HG03066 (cell line): Measurements from ENCODE around the gene RCOR1.
"Not testable (repeated sequence)": the region's sequence is repeated elsewhere in the genome, so short reads cannot be mapped to it uniquely, and the experiment has no call there.

Experiments
- ATAC-seq: cut with Tn5 transposase; IDR thresholded peaks from one replicate; pipeline ENCODE4 v1.9.1; 2021; ENCODE audit warnings: low read depth; ENCODE audit not compliant: unreplicated experiment

RCOR1 gene

DNA sequence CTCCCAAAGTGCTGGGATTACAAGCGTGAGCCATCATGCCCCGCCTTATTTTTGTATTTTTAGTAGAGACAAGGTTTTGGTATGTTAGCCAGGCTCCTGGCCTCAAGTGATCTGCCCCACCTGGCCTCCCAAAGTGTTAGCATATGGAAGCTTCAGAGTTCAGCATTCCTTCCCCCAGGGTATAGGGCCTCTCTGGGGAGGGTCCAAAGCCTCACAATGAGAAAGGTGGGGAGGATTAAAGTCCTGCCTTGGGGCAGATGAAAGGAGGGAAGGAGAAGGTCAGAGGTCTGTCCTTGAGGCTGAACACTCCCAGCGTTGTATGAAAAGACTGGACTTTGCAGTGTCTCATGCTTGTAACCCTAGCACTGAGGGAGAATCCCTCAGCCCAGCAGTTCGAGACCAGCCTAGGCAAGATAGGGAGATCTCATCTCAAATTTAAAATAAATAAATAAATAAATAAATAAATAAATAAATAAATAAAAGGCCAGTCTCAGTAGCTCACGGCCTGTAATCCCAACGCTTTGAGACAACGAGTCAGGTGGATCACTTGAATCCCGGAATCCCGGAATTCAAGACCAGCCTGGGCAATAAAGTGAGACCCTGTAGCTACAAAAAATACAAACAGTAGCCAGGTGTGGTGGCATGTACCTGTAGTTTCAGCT is 22.0 kb upstream of the RCOR1 start:
- ATAC-seq: no peak

DNA sequence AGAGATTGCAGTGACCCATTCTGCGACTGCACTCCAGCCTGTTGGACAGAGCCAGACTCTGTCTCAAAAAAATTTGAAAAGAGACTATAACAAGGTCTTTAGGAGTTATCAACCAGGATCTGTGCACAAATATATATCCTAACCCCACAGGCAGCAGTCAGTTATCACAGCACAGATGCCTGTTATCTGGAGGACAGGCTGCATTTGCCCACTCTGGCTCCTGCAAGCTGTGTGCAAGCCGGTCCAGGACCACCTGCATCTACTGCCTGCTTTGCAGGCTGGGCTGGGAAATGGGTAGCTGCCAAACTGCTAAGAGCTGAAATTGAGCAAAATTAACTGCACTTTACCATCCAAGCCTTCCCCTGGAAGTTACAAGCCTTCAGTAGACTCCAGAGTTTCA is 21.4 kb upstream of the RCOR1 start:
- ATAC-seq: no peak

GRCh38 chr14:102571478-102572042 is 20.9 kb upstream of the RCOR1 start:
- no peak for ATAC-seq

- not testable (repeated sequence) for ATAC-seq
These were observed 19.3 kb upstream of the RCOR1 start for GRCh38 chr14:102573161-102573560.

DNA sequence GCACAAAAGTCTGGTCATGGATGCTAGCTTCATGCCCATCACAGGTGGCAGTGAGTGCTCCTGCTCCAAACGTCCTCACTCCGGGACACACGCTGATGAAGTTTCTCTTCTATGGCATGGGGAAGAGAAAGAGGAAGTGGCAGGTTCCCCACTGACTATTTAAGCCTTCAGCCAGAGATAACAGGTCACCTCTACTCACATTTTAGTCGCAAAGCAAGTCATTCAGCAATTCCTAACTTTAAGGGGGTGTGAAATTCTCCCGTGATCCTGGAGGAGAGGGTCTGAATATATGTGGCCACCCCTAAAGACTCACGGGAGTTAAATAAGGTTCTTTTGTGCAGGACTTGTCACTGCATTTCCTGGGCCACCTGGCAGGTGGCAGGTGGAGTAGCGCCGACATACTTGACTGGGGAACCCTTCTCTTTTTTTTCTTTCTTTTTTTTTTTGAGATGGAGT is 18.8 kb upstream of the RCOR1 start:
- ATAC-seq: no peak

DNA sequence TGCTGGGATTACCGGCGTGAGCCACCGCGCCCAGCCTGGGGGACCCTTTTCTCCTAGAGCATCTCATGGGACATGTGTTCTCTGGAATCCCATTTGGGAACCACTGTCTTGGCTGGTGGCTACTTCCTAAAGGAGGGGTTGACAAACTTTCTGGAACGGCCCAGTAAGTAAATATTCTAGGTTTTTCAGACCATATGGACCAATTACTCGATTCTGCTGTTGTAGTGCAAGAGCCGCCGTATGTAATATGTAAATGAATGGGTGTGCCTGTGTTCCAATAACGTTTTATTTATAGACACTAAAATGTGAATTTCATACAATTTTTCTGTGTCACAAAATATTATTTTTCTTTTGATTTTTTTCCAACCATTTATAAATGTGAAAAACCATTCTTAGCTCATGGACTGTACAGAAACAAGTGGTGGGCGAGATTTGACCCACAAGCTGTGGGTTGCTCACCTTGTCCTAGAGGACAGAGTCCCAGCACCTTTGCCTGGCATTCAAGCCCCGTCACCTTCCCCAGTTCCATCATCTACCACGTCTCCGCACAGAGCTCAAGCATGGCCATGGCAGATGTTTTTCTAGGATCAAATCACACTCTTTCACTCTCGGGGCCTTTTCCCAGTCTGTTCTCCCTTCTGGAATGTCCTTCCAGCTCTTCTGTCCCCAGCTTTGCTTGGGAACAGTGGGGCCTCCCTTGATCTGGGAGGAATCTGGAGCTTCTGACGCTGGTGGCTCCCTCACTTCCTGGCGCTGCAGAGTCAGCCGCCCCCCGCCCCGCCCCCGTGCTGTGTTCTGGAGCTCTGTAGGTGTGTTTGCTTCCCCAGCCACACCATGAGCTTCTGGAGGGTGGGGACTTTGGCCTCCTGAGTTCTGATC is 17.9 kb upstream of the RCOR1 start:
- ATAC-seq: no peak

GRCh38 chr14:102575160-102575845 is 17.1 kb upstream of the RCOR1 start:
- no peak for ATAC-seq

DNA sequence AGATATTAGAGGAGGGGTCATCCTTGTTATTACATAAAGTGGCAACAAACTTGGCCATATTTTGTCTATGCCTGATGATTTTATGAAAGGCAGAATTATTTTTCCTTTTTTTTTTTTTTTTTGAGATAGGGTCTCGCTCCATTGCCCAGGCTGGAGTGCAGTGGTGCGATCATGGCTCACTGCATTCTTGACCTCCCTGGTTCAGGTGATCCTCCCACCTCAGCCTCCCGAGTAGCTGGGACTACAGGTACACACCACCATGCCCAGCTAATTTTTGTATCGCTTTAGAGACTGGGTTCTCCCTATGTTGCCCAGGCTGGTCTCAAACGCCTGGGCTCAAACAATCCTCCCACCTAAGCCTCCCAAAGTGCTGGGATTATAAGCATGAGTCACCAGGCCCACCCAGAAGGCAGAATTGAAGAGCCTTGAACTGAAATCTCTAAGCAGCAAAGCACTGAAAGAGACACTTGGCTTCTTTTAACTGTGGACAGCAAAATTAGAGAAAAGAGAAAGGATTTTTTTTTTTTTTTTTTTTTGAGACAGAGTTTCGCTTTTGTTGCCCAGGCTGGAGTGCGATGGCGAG is 16.5 kb upstream of the RCOR1 start:
- ATAC-seq: not testable (repeated sequence)

GRCh38 chr14:102578821-102579220 is 13.6 kb upstream of the RCOR1 start:
- no peak for ATAC-seq

- ATAC-seq: no peak
These were observed 12.5 kb upstream of the RCOR1 start for GRCh38 chr14:102579696-102580549.

GRCh38 chr14:102580550-102581110 is 11.8 kb upstream of the RCOR1 start:
- ATAC-seq: no peak

DNA sequence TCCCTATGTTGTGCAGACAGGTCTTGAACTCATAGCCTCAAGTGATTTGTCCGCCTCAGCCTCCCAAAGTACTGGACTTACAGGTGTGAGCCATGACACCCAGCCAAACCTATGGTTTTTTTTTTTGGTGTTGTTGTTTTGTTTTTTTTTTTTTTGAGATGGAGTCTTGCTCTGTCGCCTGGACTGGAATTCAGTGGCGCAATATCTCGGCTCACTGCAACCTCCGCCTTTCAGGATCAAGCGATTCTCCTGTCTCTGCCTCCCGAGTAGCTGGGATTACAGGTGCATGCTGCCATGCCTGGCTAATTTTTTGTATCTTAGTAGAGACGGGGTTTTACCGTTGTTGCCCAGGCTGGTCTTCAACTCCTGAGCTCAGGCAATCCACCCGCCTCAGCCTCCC is 11.3 kb upstream of the RCOR1 start:
- ATAC-seq: no peak

- ATAC-seq: no peak
These were observed 8.7 kb upstream of the RCOR1 start for GRCh38 chr14:102583726-102584125.

GRCh38 chr14:102584871-102585869 is 7.3 kb upstream of the RCOR1 start:
- ATAC-seq: no peak

- ATAC-seq: no peak
These were observed 5.9 kb upstream of the RCOR1 start for GRCh38 chr14:102586420-102587104.

DNA sequence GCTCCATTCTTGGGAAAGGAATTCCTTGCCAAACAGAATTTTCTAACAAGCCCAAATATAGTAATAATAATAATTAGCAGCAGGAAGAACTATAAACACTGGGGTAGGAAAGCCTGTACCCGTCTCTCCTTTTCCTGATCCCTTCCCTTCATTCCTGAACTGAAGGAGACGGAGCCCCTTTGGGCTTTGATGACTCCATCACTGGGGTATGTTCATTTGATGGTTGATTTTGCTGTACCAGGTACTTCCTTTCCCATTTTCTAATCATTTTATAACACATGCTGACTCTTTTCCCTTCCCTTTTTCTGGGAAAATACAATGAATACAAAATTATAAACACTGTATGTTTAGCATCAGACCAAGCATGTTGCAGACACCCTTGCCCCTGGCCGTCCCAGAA is 3.6 kb upstream of the RCOR1 start:
- ATAC-seq: no peak

DNA sequence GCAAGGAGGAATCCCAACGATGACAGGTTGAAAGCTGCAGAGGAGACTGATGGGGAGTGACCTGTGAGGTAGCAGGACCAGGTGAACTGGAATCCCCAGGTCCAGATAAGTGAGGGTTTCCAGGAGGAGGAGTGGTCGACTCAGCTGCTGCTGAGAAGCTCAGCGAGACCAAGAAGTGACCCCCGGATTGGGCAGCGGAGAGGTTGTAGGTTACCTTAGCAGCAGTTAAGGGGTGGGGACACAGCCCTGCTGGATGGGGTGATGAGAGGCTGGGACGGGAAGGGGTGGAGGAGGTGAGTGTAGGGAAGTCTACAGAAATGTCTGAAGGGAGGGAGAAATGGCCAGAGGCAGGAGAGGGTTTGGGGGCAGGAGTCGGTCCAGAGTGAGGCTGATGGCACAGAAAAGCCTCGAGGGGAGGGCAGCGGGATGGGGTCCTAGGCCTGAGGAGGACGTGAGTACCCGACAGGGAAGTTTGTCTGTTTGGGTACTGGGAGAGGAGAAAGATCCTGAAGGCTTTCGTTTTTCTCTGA is 2.6 kb upstream of the RCOR1 start:
- ATAC-seq: no peak
